Activated CD8-positive, alpha-beta memory T cell treated with anti-CD3 and anti-CD28 coated beads, Interleukin-2, amount 50 U/mL, for 24 hours (primary cell): ENCODE measurements around the gene CMSS1.
"Not testable (repeated sequence)": the region's sequence is repeated elsewhere in the genome, so short reads cannot be mapped to it uniquely, and the experiment has no call there.

ENCODE experiments used
- DNase-seq: peaks from one replicate; pipeline ENCODE4 v3.0.0-alpha.2; 2020; ENCODE audit errors: extremely low read depth

Gene CMSS1

DNA sequence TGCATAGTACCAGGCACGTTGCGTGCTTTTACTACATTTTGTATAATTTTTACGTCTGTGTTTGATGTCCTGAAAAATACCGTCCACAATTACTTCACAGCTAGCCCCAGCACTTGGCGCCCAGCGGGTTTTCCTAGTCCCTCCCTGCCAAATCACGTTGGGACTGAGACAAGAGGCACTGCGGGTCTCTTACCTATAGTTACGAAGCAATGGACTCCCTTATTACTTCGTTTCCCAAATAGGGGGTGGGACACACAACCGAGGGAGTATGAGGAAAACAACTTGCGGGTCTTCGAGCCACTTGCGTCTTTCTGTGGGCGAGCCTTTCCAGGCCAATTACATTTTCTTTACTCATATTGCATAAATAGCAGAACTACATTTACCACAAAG, 620 bp upstream of the CMSS1 start:
- DNase-seq: no peak

DNA sequence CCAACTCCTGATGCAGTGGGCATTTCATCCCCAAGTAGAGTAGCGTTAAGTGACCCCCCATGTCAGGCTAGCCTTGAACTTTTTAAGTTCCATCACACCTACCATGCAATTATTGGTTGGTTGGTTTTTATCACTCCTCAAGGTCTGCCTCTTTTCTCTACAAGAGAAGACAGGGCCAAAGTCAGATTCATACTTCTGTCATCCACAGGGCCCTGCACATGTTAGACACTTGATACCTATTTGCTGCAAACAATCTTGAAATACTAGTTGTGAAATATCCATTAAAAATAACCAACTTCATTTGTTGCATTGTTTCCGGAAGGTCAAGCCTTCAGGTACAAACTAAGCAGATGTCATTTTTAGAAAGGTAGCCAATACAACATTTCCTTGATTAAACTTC, 1.2 kb downstream of the CMSS1 start:
- DNase-seq: no peak

GRCh38 chr3:99823723-99824711, 6.4 kb downstream of the CMSS1 start:
- no peak for DNase-seq

DNA sequence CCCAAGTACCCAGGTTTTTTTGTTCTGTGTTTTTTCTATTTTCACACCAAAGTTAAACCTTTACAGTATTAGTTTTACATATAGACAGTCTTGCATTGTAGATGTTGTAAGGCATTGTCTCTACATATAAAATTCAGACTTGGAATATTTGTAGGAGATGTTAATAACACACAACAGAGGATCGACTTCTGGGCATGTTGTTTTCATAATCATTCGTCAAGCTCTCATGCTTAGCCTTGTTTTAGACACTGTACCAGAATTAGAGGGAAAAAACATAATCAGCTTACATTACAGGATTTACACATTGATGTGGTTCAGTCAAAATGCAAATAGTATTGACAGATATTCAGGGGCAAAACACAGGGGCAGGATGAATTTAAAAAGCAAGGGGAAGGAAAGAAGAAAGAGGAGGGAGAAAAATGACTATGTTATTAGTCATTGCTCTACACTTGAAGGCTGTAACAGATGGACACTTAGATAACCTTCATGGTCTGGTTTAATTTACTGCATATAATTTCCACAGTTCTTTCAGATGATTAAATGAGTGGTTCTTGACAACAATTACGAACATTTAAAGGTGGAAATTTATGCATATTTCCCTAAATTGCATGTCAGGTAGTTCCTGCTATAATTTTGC, 7.5 kb downstream of the CMSS1 start:
- DNase-seq: no peak

GRCh38 chr3:99829844-99830243, 12.2 kb downstream of the CMSS1 start:
- DNase-seq: no peak

DNA sequence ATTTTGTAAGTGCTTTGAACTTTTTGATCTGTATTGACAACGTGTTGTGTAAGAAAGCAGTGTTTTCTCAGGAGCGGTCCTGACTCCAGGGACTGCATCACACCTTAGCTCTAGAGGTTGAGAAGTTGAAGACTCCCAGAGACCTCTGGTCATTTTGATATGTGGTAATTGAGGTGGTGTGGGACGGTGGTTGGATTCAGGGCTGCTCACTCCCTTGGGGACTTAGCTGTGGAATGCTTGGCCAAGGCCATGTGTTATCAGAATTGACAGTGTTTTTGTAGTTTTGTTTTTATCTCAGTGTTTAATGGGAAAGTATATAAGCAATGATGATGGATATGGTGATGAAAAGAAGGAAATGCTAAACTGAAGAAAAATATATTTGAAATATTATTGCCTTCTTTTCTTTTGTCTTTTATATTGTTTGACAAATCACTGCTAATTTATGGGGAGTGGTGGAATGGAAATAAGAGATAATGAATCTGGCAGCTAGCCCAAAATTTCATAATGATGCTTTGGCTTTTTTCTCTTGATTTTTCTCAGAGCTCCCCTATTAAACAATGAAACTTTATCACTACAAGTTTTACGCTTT, 16.0 kb downstream of the CMSS1 start:
- DNase-seq: no peak

DNA sequence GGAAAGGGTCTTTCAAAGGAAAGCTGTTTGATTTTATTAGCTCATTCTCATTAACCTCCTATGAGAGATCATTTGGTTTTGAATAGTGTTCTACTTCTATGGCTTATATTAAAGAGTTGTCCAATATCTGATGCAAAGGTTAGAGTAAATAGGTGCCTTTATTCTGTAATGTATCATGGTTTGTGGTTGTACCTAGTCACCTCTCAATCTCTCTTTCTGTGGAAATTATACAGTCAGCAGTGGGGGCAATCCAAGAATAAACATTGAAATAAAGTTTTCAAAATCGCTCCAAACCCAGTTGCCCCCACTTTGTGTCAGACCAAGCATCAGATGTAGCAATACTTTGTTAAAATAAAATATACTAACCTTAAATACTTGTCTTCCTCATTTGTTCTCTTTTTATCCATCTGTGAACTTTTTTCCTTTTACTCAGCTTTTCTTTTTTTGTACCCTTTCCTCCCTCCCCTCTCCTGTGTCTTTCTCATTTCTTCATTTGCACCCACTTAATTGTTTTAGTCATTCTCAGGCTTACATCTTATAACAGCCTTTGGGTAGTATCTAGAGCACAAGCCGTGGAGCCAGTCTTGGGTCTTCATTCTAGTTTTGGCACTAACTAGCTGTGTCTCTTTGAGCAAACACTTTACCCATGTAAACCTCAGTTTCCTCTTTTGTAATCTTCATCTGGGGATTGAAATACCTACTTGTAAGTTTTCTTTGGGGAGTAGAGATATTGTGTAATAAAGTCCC, 16.7 kb downstream of the CMSS1 start:
- no peak for DNase-seq

GRCh38 chr3:99836681-99837080, 19.0 kb downstream of the CMSS1 start:
- no peak for DNase-seq

DNA sequence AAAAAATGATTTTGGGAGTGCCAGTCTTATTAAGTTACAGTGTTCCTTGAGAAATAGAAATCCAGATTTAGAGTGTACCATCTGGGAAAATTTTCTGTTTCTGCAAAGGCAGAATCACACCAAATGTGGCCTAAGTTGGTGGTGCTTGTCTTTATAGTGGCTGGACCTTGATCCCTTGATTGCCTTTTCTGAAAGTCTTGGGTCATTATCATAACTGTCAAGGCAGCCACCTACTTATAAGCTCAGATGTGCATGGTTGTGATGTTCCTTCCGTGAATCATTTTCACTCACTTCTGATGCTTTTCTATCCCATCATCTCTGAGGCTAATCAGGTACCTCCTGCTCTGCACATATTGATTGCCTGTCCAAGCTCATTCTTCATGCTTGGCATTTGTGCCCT, 20.1 kb downstream of the CMSS1 start:
- DNase-seq: no peak

DNA sequence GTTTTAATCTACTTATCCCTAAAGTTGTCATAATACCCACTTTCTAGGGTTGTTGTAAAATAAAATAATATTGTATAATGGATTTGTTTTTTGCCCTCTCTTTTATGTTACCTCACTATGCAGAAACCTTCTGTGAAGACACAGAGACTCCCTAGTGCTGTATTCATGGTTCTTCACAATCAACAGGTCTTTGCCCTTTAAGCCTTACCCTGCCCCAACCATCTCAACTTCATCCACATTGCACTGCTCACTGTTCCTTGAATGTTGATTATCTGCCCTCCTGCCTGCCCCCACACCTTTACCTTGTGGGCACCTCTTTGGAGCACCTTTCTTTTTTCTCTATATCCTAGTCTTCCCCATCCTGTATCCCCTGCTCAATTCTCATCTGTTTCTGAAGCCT, 21.1 kb downstream of the CMSS1 start:
- no peak for DNase-seq

GRCh38 chr3:99839613-99840012, 22.0 kb downstream of the CMSS1 start:
- no peak for DNase-seq

GRCh38 chr3:99841949-99842348, 24.3 kb downstream of the CMSS1 start:
- DNase-seq: not testable (repeated sequence)

DNA sequence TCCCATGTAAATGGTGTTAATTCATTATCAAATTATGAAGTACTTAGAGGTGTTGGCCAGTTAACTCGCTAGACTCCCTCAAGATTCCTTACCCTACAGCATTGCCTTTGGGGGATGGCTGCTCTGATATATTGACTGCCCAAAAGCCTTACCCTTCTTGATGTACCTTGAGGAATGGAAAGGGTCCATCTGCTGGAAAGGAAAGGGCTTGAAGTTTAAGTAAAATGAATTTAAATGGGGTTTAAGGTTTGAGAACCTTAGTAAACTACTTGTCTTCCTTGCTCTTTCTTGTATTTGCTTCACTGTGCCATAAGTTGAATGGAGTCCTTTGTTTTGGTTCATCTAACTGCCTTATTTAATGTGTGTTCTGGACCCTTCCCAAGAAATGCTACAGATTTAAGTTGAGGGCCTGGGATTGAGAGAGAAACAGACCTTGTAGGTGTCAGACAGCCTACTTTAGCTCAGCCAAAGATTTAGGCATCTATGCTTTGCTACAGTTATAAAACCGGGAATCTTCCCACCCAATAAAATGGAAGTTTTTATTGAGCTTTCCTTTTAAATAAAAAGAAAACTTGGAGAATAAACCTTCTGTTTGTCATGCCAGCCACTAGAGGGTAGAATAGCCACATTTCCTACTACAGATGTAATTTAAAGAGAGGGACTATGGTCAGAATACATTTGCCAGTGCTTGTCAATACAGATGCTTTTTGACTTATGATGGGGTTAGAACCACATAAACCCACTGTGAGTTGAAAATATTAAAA, 25.3 kb downstream of the CMSS1 start:
- no peak for DNase-seq

GRCh38 chr3:99843590-99844258, 26.1 kb downstream of the CMSS1 start:
- no peak for DNase-seq

DNA sequence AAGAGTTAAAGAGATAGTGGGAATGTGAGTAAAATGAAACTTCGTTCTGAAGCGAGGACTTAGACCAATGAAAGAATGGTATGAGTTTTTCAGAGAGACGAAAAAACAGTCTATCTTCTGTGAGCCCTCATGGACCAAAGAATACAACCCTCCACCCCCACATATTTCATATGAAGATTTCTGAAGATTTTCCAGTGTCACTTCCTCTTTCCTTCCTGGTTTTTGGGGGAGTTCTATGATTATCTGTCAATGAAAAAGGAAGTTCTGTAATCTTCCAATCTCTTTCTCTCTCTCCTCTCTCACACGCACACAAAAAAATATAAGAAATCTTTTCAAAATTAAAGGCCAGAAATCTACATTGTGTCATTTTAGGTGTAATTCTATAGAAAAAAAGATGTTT, 27.7 kb downstream of the CMSS1 start:
- DNase-seq: no peak

DNA sequence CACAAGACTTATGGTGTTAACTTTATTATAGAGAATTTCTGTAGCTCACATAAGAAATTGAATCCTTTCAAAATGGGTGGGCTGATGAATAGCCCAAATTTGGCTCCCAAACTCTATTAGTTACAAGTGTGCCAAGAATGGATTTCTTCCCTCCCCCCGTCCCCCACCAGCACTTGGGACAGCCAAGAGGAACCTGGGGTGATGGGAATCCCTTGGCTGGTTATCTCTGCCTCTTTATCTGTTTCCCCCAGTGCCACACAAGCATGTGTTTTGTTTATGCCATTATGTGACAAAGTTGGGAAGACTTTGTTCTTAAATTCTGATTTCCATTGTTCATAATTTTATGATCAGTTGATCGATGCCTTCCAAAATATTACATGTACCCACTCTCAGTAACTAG, 28.3 kb downstream of the CMSS1 start:
- DNase-seq: no peak

DNA sequence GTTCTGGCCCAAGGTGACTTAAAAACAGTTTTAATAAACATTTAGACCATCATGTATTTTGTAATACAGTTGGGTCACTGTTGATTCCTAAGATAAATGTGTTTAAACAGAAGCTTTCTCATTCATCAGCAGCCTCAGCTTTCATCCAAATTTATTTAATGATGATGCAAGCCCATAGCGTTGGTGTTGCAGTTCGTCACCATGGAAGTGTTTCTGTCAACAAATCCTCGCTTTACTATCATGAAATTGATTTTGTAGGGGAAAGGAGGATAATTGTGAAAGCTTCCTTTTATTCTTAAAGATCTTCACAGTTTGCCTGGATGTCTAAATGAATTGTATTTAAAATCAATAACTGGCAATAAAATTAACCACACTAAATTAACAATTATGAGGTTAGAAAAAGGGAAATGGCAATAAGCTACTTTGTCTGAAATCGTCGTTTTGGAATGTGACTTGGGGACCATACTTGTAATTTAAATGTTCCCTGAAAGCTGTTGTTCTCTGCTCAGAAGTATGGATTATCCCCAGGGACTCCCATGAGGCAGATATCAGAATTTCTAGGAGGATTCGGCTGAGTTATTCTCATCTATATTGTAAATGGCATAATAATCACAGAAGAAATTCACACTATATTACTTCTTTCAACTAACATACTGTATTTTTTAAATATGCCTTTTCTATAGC, 29.0 kb downstream of the CMSS1 start:
- no peak for DNase-seq

- DNase-seq: no peak
These were observed 30.8 kb downstream of the CMSS1 start for GRCh38 chr3:99848433-99848832.

- no peak for DNase-seq
These were observed 32.9 kb downstream of the CMSS1 start for GRCh38 chr3:99850608-99851007.

GRCh38 chr3:99851955-99852354, 34.3 kb downstream of the CMSS1 start:
- no peak for DNase-seq
